OCI-LY7 (cell line): Measurements from ENCODE around the gene DPP8.

Source experiments
- CTCF ChIP-seq: fragments of 200-600 bp; sonication (generic); conservative IDR thresholded peaks from 2 replicates; pipeline ENCODE4 v1.5.1; 2014; ENCODE audit warnings: mild to moderate bottlenecking, antibody characterized with exemption, low read length, moderate library complexity, mixed read lengths
- EZH2phosphoT487 ChIP-seq: fragments of 200-600 bp; sonication (generic); IDR thresholded peaks from 2 replicates; pipeline ENCODE4 v1.6.1; 2018; ENCODE audit warnings: low read depth, borderline replicate concordance, mild to moderate bottlenecking, mixed run types, antibody characterized with exemption, low read length, moderate library complexity, mixed read lengths

GRCh38 chr15:65512189-65512588, 5.3 kb downstream of the DPP8 start:
- TF ChIP-seq CTCF (no peak), EZH2phosphoT487 (no peak)
